ENCODE data around the gene DOP1A.

DOP1A gene

GRCh38 chr6:83127976-83128375, 60.5 kb downstream of the DOP1A start:
- H3K4me3 ChIP-seq (ENCODE audit: low read depth, low read length), result no peak overlapping the region
- no peak for DNase-seq (ENCODE audit: low read depth)

DNA sequence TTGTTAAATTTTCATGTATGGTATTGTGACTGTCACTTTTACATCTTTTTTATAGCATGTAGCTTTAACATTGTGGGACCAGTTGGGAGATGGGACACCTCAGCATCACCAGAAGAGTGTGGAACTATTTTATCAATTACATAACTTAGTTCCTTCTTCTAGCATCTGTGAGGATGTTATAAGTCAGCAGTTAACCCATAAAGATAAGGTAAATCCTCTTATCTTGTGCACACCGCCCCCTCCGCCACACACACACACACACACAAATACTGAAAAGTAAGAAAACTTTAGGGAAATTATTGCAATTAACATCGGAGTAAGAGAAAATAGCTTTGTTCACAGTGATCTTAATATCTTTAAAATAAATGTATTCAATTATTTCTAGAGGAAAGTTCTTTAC, 64.7 kb downstream of the DOP1A start:
- DNase-seq (ENCODE audit: low read depth), result no peak
- no peak overlapping the region for H3K4me3 ChIP-seq (ENCODE audit: low read depth, low read length)

- no peak overlapping the region for H3K4me3 ChIP-seq (ENCODE audit: low read depth, low read length)
- no peak for DNase-seq (ENCODE audit: low read depth)
Observed at GRCh38 chr6:83138118-83138722, 70.7 kb downstream of the DOP1A start.

DNA sequence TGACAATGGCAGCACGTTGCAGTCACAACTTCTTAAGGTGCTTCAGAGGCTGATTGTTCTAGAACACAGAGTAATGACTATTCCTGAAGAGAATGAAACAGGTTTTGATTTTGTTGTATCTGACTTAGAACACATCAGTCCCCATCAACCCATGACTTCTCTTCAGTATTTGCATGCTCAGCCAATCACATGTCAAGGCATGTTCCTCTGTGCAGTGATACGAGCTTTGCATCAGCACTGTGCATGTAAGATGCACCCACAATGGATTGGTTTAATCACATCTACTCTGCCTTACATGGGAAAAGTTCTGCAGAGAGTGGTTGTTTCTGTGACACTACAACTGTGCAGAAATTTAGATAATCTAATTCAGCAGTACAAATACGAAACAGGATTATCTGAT, 71.3 kb downstream of the DOP1A start:
- DNase-seq (ENCODE audit: low read depth), result no peak
- H3K4me3 ChIP-seq (ENCODE audit: low read depth, low read length), result no peak overlapping the region

DNA sequence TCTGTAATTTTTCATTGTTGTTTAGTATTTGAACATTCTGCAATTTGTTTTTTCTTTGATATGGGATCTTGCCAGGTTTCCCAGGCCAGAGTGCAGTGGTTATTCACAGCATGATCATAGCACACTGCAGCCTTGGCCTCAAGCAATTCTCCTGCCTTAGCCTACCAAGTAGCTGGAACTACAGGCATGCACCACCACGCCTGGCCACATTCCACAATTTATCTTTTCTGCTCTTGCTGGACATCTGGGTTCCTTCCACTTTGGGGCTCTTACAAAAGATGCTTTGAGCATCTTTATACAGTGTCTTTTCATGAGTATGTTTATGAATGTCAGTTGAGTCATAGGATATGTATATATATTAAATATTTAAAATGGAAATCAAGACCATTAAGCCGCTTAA, 83.6 kb downstream of the DOP1A start:
- DNase-seq (ENCODE audit: low read depth), result no peak
- no peak overlapping the region for H3K4me3 ChIP-seq (ENCODE audit: low read depth, low read length)

GRCh38 chr6:83152913-83153312, 85.4 kb downstream of the DOP1A start:
- no peak overlapping the region for H3K4me3 ChIP-seq (ENCODE audit: low read depth, low read length)
- no peak for DNase-seq (ENCODE audit: low read depth)

- no peak overlapping the region for H3K4me3 ChIP-seq (ENCODE audit: low read depth, low read length)
Observed at GRCh38 chr6:83153883-83154521, 86.5 kb downstream of the DOP1A start.

GRCh38 chr6:83155794-83156193, 88.3 kb downstream of the DOP1A start:
- no peak overlapping the region for H3K4me3 ChIP-seq (ENCODE audit: low read depth, low read length)
- DNase-seq (ENCODE audit: low read depth), result no peak

More at GRCh38 chr6:83153883-83154521, 86.5 kb downstream of the DOP1A start:
- DNase-seq (ENCODE audit: low read depth), result peak; percentile 8

DNA sequence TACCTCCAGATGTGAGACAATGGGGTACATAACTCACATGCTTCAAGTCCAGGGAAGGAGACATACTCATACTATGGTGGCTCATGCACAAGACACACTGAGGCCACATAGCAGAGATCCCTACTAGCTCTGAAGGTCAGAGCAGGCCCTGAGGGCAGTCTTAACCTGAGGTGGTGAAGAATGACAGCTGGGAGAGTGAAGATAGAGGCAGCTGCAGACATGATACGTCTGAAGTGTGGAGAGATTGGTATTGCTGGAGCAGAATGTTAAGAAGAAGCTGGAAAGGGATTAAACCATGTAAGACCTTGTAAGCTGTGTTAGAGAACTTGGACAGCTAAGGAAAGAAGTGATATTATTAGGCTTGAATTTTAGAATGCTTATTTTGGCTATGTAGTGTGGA, 92.7 kb downstream of the DOP1A start:
- no peak for DNase-seq (ENCODE audit: low read depth)
- H3K4me3 ChIP-seq (ENCODE audit: low read depth, low read length), result no peak overlapping the region

DNA sequence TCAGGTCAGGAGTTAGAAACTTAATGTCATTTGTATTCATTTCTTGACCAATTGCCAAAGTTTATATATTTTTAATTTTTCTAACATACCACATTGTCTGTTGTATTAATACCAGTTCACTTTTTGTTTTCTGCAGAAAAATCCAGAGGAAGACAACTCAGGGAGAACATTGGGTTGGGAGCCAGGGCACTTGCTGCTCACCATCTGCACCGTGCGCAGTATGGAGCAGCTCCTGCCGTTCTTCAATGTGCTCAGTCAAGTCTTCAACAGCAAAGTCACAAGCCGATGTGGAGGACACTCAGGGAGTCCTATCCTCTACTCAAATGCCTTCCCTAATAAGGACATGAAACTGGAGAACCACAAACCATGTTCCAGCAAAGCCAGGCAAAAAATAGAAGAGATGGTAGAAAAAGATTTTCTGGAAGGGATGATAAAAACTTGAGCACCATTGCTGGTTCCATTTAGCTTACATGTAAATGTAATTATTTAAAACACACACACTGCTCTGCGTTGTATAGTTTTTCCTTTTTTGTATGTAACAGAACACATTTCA, 100.3 kb downstream of the DOP1A start:
- DNase-seq (ENCODE audit: low read depth), result no peak
- no peak overlapping the region for H3K4me3 ChIP-seq (ENCODE audit: low read depth, low read length)

- H3K4me3 ChIP-seq (ENCODE audit: low read depth, low read length), result no peak overlapping the region
- DNase-seq (ENCODE audit: low read depth), result no peak
Observed at GRCh38 chr6:83168556-83168955, 101.1 kb downstream of the DOP1A start.

DNA sequence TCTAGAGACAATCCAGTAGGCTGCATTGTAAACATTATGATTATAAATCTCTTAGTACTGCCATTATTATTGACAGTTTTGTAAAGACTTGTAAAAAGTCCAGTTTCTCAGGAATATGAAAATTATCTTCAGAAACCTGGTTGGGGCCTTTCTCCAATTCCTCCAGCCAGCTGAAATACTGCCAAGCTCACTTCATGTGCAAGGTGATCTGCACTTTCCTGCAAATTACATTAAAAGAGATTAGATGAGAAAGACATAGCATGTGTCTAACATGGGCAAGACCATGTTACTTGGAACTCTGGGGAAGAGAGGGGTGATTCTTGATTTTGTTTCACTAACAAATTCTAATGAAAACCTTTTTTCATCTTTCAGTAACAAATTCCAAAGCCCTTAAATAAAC, 101.6 kb downstream of the DOP1A start:
- no peak for DNase-seq (ENCODE audit: low read depth)

DNA sequence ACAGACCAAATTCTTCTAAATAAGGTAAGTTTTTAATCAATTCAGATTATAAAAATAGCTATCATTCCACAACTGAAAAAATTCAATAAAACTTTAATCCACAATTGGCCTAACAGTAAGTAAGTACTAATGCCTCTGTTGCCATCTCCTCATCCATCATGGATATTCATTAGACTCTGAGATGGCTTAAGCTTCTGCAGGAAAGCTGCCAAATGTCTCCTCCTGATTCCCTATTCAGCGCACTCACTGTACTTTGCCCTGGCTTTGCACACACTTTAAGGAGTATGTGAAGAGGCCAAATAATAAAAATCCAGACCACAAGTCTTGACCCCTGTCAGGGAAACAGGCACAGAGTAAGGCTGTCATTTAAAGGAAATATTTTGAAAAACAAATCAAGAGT, 102.0 kb downstream of the DOP1A start:
- DNase-seq (ENCODE audit: low read depth), result no peak
- no peak overlapping the region for H3K4me3 ChIP-seq (ENCODE audit: low read depth, low read length)

More for the DNA sequence above, 101.6 kb downstream of the DOP1A start:
- no peak overlapping the region for H3K4me3 ChIP-seq (ENCODE audit: low read depth, low read length)

DNA sequence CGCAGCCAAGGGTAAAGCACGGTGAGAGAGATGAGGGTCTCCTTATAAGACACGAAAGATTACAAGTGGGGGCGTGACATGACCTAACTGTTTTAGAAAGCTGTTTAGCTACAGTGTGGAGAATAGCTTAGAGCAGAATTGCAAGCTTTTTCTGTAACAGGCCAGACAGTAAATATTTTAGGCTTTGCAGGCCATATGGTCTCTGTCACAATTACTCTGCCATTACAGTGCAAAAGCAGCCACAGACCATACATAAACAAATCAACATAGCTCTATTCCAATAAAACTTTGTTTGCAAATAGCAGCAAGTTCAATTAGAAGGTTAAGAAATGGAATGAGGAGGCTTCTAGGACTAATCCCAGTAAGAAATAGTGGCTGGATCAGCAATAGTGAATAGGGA, 108.8 kb downstream of the DOP1A start:
- no peak for DNase-seq (ENCODE audit: low read depth)
- no peak overlapping the region for H3K4me3 ChIP-seq (ENCODE audit: low read depth, low read length)

GRCh38 chr6:83180426-83180950, 113.0 kb downstream of the DOP1A start:
- DNase-seq (ENCODE audit: low read depth), result no peak
- H3K4me3 ChIP-seq (ENCODE audit: low read depth, low read length), result no peak overlapping the region

DNA sequence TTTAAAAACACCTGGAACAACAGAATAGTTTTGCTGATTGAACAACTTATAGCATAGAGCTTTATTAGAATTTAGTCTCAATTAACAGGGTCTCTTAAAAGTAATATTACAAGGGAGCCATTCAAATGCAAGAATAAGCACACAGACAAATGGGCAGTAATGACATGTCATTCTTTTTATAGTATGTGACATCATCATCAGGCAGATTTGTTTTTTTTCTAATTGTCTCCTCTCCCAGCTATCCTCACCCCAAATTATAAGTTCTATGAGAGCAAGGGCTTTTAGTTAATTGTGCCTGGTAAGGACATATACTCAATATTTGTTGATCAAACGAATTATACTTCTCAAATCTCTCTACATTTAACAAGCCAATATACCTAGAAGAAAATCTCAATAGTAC, 114.6 kb downstream of the DOP1A start:
- H3K4me3 ChIP-seq (ENCODE audit: low read depth, low read length), result no peak overlapping the region
- DNase-seq (ENCODE audit: low read depth), result no peak

DNA sequence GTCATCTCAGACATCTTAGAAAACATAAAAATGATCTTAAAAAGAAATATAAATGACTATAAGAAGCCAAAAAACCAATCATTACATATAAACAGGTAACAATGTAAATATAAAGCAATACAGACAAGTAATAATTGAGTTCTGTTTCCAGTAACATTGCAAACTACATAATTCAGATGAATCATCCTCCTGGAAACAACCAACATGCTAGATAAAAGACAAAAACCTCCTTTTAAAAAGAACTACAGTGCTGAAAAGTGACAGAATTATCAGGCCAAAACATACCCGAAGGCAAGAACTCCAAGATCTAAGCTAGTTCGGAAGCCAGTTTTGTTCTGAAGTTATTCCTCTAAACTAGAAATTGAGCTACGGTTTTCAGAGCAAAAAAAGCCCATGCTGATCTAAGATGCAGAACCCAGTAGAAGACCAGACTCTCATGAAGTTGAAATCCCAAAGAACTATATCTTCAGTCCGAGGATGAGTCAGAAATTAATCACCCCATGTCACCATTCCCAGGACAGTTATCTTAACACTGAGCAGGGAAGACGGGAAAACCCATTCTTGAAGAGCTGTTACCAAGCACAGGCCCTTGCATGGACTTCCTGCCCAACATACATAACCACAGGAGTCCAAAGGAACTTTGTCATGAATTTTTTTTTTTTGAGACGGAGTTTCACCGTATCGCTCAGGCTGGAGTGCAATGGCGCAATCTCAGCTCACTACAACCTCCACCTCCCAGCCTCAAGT, 115.8 kb downstream of the DOP1A start:
- DNase-seq (ENCODE audit: low read depth), result peak; percentile 89

GRCh38 chr6:83185096-83185495, 117.6 kb downstream of the DOP1A start:
- no peak overlapping the region for H3K4me3 ChIP-seq (ENCODE audit: low read depth, low read length)
- no peak for DNase-seq (ENCODE audit: low read depth)

More for the DNA sequence above, 115.8 kb downstream of the DOP1A start:
- no peak overlapping the region for H3K4me3 ChIP-seq (ENCODE audit: low read depth, low read length)

DNA sequence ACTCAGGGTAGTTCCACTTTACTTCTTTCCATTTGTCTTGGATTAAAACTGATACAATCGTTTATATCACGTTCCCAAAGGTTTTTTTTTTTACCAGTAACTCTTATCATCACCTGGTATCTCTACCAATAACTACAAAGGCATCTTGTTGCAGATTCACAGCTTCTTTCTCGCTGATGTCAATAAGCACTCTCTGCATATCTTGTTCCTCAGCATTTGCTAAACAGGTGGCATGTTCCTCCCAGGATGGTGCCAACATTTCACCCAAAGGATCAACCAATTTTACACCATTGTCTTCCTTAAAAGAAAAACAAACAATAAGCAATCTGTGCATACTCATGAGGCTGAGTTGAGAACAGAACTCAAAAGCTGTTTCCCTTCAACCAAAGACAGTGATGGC, 121.0 kb downstream of the DOP1A start:
- no peak for DNase-seq (ENCODE audit: low read depth)
- no peak overlapping the region for H3K4me3 ChIP-seq (ENCODE audit: low read depth, low read length)

DNA sequence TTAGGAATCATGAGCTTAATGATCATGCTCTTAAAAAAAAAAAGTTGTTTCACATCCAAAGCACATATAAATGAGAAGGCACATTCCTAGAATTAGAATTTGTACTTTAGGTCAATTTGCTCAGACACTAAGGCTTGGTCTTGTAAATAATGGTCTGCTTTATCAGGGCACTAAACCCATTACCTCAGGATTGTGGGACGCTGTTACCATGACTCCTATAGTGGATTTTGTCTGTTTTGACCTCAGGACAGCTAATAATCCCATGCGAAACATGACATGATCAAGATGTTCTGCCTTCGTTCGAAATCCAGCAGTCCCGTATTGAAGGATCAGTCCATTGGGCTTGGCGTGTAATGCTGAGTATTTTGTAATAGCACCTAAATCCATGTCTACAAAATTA, 123.2 kb downstream of the DOP1A start:
- DNase-seq (ENCODE audit: low read depth), result no peak
- no peak overlapping the region for H3K4me3 ChIP-seq (ENCODE audit: low read depth, low read length)
